NCI-H2196 treated with DMSO at 0.1 percent for 48 hours (cell line): ENCODE measurements around the gene CYP2S1.

Source experiments
- DNase-seq: peaks from one replicate; lab custom pipeline; 2025; ENCODE audit not compliant: unreplicated experiment; lab: John Stamatoyannopoulos, UW

CYP2S1 gene

DNA sequence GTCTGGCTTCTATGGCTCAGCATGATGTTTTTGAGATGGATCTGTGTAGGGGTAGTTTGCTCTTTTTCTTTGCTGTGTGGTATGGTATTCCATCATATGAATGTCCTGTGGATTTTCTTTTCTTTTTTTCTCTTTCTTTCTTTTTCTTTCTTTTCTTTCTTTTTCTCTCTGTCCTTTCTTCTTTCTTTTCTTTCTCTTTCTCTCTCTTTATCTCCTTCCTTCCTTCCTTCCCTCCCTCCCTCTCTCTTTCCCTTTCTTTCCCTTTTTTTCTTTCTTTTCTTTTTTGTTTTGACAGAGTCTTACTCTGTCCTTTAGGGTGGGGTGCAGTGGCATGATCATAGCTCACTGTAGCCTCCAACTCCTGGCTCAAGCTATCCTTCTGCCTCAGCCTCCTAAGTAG lies 62.2 kb downstream of the CYP2S1 start:
- DNase-seq, result no peak
